HepG2 (cell line): ENCODE measurements around the gene TBC1D14. TPM values are rescaled to one million over a fixed set of nuclear protein-coding genes. Genes with fewer than 3 reads are reported as not detected.

Experiments
- ATAD3A ChIP-seq: sonication (generic); formaldehyde crosslinking; IDR thresholded peaks from 2 replicates; pipeline ENCODE4 v1.4.0; 2020; ENCODE audit warnings: missing genetic modification reagents
- CCDC6 ChIP-seq: sonication (generic); formaldehyde crosslinking; IDR thresholded peaks from 2 replicates; pipeline ENCODE4 v1.8.1; 2022; ENCODE audit warnings: mild to moderate bottlenecking, missing genetic modification reagents, moderate library complexity
- CENPT ChIP-seq: sonication (generic); formaldehyde crosslinking; IDR thresholded peaks from 2 replicates; pipeline ENCODE4 v1.8.0; 2022; ENCODE audit warnings: low read depth, mild to moderate bottlenecking, moderate library complexity, missing genetic modification reagents
- ELF1 ChIP-seq: sonication (generic); formaldehyde crosslinking; IDR thresholded peaks from 2 replicates; pipeline ENCODE4 v1.4.0; 2020; ENCODE audit warnings: missing genetic modification reagents
- HOXA7 ChIP-seq: sonication (generic); formaldehyde crosslinking; IDR thresholded peaks from 2 replicates; pipeline ENCODE4 v1.8.1; 2022; ENCODE audit warnings: mild to moderate bottlenecking, missing genetic modification reagents, moderate library complexity
- KAT7 ChIP-seq: IDR thresholded peaks from 2 replicates; pipeline ENCODE4 v1.6.1; 2018; ENCODE audit warnings: borderline replicate concordance, missing compliant biosample characterization
- KDM2A ChIP-seq: sonication (generic); formaldehyde crosslinking; IDR thresholded peaks from 2 replicates; pipeline ENCODE4 v1.4.0; 2020; ENCODE audit warnings: low read depth, missing genetic modification reagents, borderline replicate concordance
- MIXL1 ChIP-seq: IDR thresholded peaks from 2 replicates; pipeline ENCODE4 v1.6.1; 2016
- MYC ChIP-seq: sonication (generic); formaldehyde crosslinking; IDR thresholded peaks from 2 replicates; pipeline ENCODE4 v1.9.0; 2021; ENCODE audit warnings: missing genetic modification reagents, borderline replicate concordance
- NR0B2 ChIP-seq: sonication (generic); formaldehyde crosslinking; IDR thresholded peaks from 2 replicates; pipeline ENCODE4 v1.4.0; 2020; ENCODE audit warnings: mild to moderate bottlenecking, missing genetic modification reagents
- THYN1 ChIP-seq: sonication (generic); formaldehyde crosslinking; IDR thresholded peaks from 2 replicates; pipeline ENCODE4 v1.8.1; 2023; ENCODE audit warnings: low read depth, mild to moderate bottlenecking, moderate library complexity, missing genetic modification reagents, borderline replicate concordance
- TRAFD1 ChIP-seq: sonication (generic); formaldehyde crosslinking; IDR thresholded peaks from 2 replicates; pipeline ENCODE4 v1.5.1; 2020; ENCODE audit warnings: missing genetic modification reagents, mild to moderate bottlenecking, borderline replicate concordance
- TRIM22 ChIP-seq: fragments of 450-650 bp; IDR thresholded peaks from 2 replicates; pipeline ENCODE4 v1.6.1; 2017
- ZEB1 ChIP-seq: IDR thresholded peaks from 2 replicates; pipeline ENCODE4 v1.6.1; 2012; ENCODE audit warnings: mild to moderate bottlenecking, low read depth, inconsistent platforms; ENCODE audit not compliant: insufficient replicate concordance
- ZFP91 ChIP-seq: sonication (generic); formaldehyde crosslinking; IDR thresholded peaks from 2 replicates; pipeline ENCODE4 v1.9.0; 2022; ENCODE audit warnings: missing genetic modification reagents, mild to moderate bottlenecking, borderline replicate concordance
- ZNF30 ChIP-seq: sonication (generic); formaldehyde crosslinking; IDR thresholded peaks from 2 replicates; pipeline ENCODE4 v1.5.0; 2020; ENCODE audit warnings: mild to moderate bottlenecking, missing genetic modification reagents
- ZNF674 ChIP-seq: sonication (generic); formaldehyde crosslinking; IDR thresholded peaks from 2 replicates; pipeline ENCODE4 v1.5.0; 2020; ENCODE audit warnings: low read depth, mild to moderate bottlenecking, missing genetic modification reagents
- ZNF761 ChIP-seq: sonication (generic); formaldehyde crosslinking; conservative IDR thresholded peaks from 2 replicates; pipeline ENCODE4 v1.4.0; 2020; ENCODE audit warnings: mild to moderate bottlenecking, missing genetic modification reagents
- ZNF768 ChIP-seq: sonication (generic); formaldehyde crosslinking; IDR thresholded peaks from 2 replicates; pipeline ENCODE4 v1.4.0; 2020; ENCODE audit warnings: missing genetic modification reagents
- ZNF792 ChIP-seq: IDR thresholded peaks from 2 replicates; pipeline ENCODE4 v1.6.1; 2016
- ZNF83 ChIP-seq: sonication (generic); formaldehyde crosslinking; IDR thresholded peaks from 2 replicates; pipeline ENCODE4 v1.4.0; 2020; ENCODE audit warnings: missing genetic modification reagents, mild to moderate bottlenecking, borderline replicate concordance
- ZNF850 ChIP-seq: sonication (generic); formaldehyde crosslinking; conservative IDR thresholded peaks from 2 replicates; pipeline ENCODE4 v1.9.0; 2021; ENCODE audit warnings: mild to moderate bottlenecking, missing genetic modification reagents
- ZSCAN5A ChIP-seq: sonication (generic); formaldehyde crosslinking; IDR thresholded peaks from 2 replicates; pipeline ENCODE4 v1.8.0; 2022; ENCODE audit warnings: mild to moderate bottlenecking, missing genetic modification reagents, borderline replicate concordance
- ZZZ3 ChIP-seq: sonication (generic); formaldehyde crosslinking; IDR thresholded peaks from 2 replicates; pipeline ENCODE4 v1.4.0; 2020; ENCODE audit warnings: missing genetic modification reagents, mild to moderate bottlenecking, borderline replicate concordance
- polyA plus RNA-seq, 8 experiments: library from polyadenylated mRNA; depleted of rRNA in 3 of 8; stranded (reverse) in 7 of 8; unstranded in 1 of 8; fragments of >200 nt; fragmentation: Illumina TruSeq in 4 of 8; extraction: Trizol in 4 of 8; gene quantifications; 2 replicates each; pipeline versions ENCODE4 v1.2.1 to v1.2.3, GENCODE V29; 2011 to 2016; ENCODE audit warnings: low read depth in 4 of 8, missing spikeins in 1 of 8, mixed read lengths in 1 of 8; ENCODE audit not compliant: insufficient read depth in 1 of 8
- total RNA-seq, 5 experiments: library from RNA; depleted of rRNA; stranded (reverse); fragments of >200 nt; fragmentation: Illumina TruSeq; extraction: Trizol; gene quantifications; 2 replicates each; pipeline ENCODE4 v1.2.3, GENCODE V29; 2016; ENCODE audit warnings: low read depth in 1 of 5

TBC1D14 gene
- total and polyA plus RNA-seq, 2 of the 13 experiments (the other 11 are each of a cell fraction or from before 2014, with no cell fraction given) = 29.5 to 46.5 TPM

- TF ChIP-seq NR0B2 (CRISPR knock-in tag) = no peak
- TF ChIP-seq ZFP91 (CRISPR knock-in tag) = no peak
- TF ChIP-seq THYN1 (CRISPR knock-in tag) = no peak
- TF ChIP-seq ZNF761 (CRISPR knock-in tag) = no peak
- TF ChIP-seq ZSCAN5A = peak; percentile 87; the same call in 1 of the 2 replicates
- peak; percentile 92 for TF ChIP-seq MYC (CRISPR knock-in tag)
- no peak for TF ChIP-seq TRAFD1 (CRISPR knock-in tag)
- TF ChIP-seq ZNF850 = no peak
- TF ChIP-seq TRIM22 = no peak
- TF ChIP-seq ZNF30 = 0 out of 2 replicates have a peak, but pooled peaks have one; percentile 40
- 0 out of 2 replicates have a peak, but pooled peaks have one; percentile 14 for TF ChIP-seq KAT7 (CRISPR knock-in tag)
- TF ChIP-seq HOXA7 (CRISPR knock-in tag) = no peak
- TF ChIP-seq ZNF768 (CRISPR knock-in tag) = no peak
- peak; percentile 64 for TF ChIP-seq ZEB1
- peak; percentile 93 for TF ChIP-seq CCDC6 (CRISPR knock-in tag)
- TF ChIP-seq KDM2A = peak; percentile 40; the same call in 1 of the 2 replicates
- TF ChIP-seq ZNF83 (CRISPR knock-in tag) = no peak
- TF ChIP-seq ZZZ3 = peak; percentile 26; the same call in 1 of the 2 replicates
- TF ChIP-seq CENPT (CRISPR knock-in tag) = no peak
- no peak for TF ChIP-seq ELF1
- TF ChIP-seq ZNF792 (CRISPR knock-in tag) = peak; percentile 79; the same call in 1 of the 2 replicates
- TF ChIP-seq MIXL1 = peak; percentile 88
- TF ChIP-seq ZNF674 (CRISPR knock-in tag) = no peak
- no peak for TF ChIP-seq ATAD3A
Measured at GRCh38 chr4:6893449-6894085, 16.1 kb upstream of the TBC1D14 start (continued).
